NCI-H128 (cell line): ENCODE measurements around the gene HIF3A.
"Not testable (repeated sequence)": the region's sequence is repeated elsewhere in the genome, so short reads cannot be mapped to it uniquely, and the experiment has no call there.

Source experiments
- DNase-seq: peaks from one replicate; lab custom pipeline; 2025; ENCODE audit not compliant: unreplicated experiment; lab: John Stamatoyannopoulos, UW

Gene HIF3A

GRCh38 chr19:46356149-46357055 lies 59.6 kb downstream of the HIF3A start:
- no peak for DNase-seq

- DNase-seq: no peak
Observed at GRCh38 chr19:46357846-46358583, 61.2 kb downstream of the HIF3A start.

- DNase-seq: no peak
Observed at GRCh38 chr19:46361915-46362314, 65.1 kb downstream of the HIF3A start.

GRCh38 chr19:46364359-46364758 lies 67.5 kb downstream of the HIF3A start:
- DNase-seq: no peak

GRCh38 chr19:46365561-46365960 lies 68.7 kb downstream of the HIF3A start:
- no peak for DNase-seq

GRCh38 chr19:46366620-46367292 lies 69.9 kb downstream of the HIF3A start:
- DNase-seq: no peak

- DNase-seq: no peak
Observed at GRCh38 chr19:46367426-46367825, 70.6 kb downstream of the HIF3A start.

GRCh38 chr19:46368116-46368515 lies 71.3 kb downstream of the HIF3A start:
- no peak for DNase-seq

- DNase-seq: no peak
Observed at GRCh38 chr19:46369817-46370216, 73.0 kb downstream of the HIF3A start.

- DNase-seq: no peak
Observed at GRCh38 chr19:46371371-46371901, 74.6 kb downstream of the HIF3A start.

- no peak for DNase-seq
Observed at GRCh38 chr19:46372901-46373490, 76.2 kb downstream of the HIF3A start.

- DNase-seq: peak; percentile 94
Observed at GRCh38 chr19:46373491-46374359, 76.9 kb downstream of the HIF3A start.

- no peak for DNase-seq
Observed at GRCh38 chr19:46374536-46375475, 78.0 kb downstream of the HIF3A start.

GRCh38 chr19:46375476-46376067 lies 78.7 kb downstream of the HIF3A start:
- not testable (repeated sequence) for DNase-seq

- DNase-seq: no peak
Observed at GRCh38 chr19:46376241-46377153, 79.7 kb downstream of the HIF3A start.

- no peak for DNase-seq
Observed at GRCh38 chr19:46378268-46378667, 81.4 kb downstream of the HIF3A start.

- no peak for DNase-seq
Observed at GRCh38 chr19:46380690-46381089, 83.8 kb downstream of the HIF3A start.
